HG03342 (cell line): ENCODE measurements around the gene TCERG1L.

ENCODE experiments used
- ATAC-seq: cut with Tn5 transposase; IDR thresholded peaks from one replicate; pipeline ENCODE4 v1.9.1; 2021; ENCODE audit warnings: mild to moderate bottlenecking, moderate library complexity; ENCODE audit not compliant: unreplicated experiment

The TCERG1L gene

DNA sequence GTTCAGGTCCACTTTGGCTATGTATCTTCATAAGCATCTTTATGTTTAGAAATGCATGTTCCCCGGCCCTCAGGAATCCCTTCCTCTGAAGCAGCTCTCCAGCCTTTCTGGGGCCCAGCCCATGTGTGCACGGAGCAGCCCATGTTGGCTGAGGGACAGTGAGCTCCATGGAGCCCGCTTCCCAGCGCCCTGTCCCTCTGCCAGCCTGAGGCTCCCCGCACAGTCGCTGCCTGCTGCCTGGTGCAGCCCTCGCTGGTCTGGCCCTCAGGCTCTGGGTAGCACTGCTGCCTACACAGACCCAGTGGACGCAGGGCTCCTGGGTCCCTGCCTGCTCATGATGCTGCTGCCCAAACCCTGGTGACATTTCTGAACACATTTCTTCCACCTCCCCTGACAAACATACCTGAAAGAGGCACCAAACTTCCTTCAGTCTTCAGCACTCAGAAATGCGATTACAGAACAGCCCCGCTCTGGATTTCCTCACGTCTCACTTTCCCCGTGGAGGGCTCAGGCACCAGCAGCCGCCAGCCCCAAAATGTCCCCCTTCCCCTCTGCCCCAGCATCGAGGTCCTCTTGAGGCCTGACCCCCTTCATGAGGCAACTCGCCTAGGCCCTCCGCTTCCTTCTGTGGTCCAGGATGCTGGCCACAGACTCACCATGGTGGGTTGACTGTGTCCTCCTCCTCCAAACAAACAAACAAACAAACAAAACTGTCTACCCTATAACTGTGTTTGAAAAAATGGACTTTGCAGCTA, 5.0 kb upstream of the TCERG1L start:
- ATAC-seq: no peak

DNA sequence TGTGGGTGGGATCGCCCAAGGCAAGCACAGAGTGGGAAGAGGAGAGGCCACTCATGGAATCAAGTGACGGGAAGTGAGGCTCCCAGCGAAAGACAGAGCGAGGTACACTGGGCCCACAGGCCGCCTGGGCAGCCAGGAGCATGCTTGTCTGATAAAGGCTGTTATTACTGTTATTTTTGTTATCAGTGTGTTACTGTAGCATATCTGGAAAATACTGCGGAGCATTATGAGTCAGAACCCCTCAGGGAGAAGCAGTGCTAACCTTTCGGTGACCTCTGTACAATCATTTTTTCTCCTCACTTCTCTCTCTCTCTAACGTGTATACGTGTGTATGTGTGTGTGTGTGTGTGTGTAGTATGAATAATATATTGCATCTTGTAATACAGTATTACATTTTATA, 3.8 kb upstream of the TCERG1L start:
- ATAC-seq: no peak

DNA sequence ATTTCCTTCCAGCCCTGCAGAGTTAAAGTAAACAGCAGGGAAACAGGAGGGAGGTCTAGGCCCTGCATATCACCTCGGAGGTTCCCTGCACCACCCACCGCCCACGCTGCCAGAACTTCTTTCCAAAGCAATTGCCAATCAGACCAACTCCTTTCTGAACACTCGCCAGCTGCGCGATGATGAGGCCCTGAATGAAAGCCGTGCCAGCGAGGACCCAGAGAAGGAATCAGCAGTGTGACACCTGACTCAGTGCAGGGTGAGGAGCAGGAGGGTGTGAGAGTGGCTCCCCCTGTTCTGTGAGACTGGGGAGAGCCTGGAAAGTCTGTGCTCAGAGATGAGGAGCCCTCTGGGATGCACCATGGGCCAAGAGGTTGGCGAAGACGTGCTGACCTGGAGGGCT, 3.3 kb upstream of the TCERG1L start:
- no peak for ATAC-seq

DNA sequence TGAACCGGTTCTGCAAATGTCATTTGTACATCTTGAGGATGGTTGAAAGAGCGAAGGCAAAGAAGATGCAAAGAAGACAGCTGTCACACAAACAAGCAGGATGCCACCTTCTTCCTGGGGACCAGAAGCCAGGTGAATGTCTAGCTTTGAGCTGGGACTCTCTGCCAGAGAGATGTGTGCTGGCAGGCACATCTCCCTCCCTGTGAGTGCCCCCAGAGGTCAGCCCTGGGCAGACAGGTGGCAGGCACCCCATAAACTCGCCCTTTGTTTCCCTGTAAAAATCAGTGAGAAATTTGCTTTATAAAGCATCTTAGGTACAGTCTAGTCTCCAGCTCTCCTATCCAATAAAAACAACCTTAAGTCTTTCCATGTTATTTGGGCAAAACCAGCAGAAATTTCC, 2.6 kb upstream of the TCERG1L start:
- no peak for ATAC-seq

DNA sequence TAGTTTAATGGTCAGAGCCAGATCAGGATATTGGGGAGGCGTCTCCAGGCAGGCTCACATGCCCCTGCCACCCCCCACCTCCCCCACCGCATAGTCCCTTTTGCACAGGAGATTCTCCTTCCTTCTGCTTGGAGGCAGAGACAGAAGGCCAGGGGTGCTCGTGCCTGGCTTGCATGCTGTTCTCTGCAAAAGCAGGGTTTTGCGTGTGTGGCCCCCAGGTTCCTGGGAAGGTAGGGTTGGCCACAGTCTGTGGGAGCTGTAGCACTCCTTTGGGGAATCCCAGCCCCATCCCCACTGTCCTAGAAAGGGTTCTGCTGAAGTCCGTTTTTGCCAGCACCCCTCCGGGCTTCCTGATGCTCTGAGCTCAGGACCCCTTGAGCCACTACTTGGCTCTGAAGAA, 1.9 kb upstream of the TCERG1L start:
- ATAC-seq: no peak

DNA sequence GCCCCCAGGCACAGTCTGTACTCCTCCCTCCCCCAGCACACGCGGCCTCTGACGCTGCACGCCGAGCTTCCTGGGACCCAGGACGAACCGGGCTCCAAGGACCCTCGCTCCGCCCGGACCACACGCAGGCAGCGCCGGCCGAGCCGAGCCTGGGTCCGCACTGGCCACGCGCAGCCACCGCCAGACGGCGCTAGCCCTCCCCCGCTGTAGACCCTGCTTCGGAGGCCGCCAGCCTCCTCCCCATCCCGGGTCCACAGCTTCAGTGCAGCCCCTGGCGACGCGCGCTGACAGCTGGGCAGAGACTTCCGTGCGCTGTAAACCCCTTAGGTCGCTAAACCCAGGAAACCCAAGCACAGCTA, 936 bp upstream of the TCERG1L start:
- no peak for ATAC-seq

DNA sequence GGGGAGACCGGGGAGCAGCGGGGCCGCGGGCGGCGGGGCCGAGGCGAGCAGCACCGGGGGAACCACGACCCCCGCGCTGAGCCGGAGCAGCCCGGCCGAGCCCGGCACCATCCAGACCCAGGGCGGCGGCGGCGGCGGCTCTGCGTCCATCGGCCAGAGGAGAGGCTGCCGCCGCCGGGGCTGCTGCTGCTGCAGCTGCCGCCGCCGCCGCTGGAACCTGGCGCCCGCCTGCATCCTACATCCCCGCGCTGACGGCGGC, 190 bp downstream of the TCERG1L start:
- ATAC-seq: no peak

DNA sequence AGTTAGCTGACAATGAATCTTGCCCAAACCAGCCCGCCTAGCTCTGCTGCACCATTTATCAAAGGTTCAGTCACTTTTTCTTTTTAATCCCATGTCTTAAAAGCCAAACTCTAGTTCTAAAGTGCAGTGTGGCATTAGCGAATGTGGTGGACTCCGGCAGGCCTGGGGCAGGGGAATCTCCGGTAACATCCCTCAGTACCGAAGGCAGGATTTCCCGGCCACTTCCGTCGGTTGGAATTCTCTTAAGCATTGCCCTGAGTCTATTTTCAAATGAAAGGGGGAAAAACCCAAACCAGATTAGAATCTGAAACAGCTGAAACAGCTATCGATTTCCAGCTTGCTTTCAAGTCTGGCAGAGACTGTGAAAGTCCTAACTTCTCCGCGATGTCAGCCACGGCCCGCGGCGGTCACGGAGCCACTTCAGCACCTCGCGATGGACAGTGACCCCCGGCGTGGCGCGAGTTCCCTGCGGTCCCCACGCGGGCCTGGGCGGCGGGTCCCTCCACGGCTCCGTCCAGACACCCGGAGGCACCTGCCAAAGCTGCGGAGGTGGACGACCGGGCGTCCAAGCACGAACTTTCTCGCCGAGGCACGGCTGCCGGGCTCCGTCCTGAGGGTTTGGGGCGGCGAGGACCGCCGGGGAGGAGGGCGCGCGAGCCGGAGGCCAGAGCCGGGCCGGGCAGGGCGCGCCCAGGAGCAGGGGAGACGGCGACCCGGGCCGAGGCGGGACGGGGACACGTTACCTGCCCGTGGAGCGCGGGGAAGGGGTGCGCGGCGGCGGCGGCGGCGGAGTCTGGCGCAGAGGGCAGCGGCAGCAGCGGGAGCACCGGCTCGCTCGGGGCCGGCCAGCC, 745 bp downstream of the TCERG1L start:
- ATAC-seq: no peak

DNA sequence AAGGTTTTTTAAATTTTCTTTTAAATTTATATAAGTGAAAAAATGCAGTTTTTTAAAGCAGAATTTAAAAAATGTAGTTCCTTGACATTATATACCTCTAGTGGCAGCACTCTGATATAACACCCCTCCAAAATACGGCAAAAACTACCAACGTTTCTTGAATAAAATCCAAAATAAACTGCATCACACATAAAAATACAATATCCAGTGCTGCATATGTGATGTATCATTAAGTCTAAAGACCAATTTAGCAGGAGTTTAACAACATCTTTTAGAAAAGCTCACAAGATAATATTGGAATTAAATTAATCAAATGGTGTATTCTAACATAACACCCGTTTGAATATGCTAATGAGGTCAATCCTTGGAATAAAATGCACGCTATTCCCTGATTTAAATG, 1.4 kb downstream of the TCERG1L start:
- no peak for ATAC-seq

DNA sequence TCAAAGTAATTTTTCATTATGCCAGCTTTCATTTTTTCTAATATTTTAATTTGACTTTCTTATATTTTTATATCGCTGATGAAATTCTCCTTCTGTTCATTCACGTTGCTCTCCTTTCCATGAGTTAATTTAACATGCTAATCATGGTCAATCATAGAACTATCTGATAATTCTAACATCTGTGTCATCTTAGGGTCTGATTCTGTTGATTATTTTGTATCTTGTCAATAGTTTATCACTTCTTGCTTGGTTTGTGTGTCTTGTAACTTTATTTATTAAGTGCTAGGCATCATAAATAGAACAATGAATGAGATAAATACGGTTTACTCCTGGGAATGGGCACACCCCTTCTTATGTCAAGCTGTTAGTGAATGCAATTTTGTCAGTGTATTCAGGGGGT, 11.0 kb downstream of the TCERG1L start:
- ATAC-seq: no peak

DNA sequence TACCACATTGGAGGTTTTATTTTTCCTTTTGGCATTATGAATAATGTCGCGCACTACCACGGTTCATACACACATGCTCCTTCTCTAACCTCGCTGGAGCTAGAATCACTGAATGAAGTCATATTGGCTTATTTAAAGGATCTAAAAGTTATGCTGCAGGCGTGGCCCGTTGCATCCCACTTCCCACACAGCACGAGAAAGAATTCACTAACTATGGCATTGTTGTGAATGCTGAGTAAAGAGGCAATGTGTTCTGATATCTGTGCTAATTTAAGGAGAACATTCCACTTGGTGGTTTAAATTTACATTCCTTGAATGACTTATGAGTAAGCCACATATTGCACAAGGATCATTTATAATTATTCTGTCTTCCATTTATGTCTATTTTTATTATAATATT, 20.7 kb downstream of the TCERG1L start:
- no peak for ATAC-seq

DNA sequence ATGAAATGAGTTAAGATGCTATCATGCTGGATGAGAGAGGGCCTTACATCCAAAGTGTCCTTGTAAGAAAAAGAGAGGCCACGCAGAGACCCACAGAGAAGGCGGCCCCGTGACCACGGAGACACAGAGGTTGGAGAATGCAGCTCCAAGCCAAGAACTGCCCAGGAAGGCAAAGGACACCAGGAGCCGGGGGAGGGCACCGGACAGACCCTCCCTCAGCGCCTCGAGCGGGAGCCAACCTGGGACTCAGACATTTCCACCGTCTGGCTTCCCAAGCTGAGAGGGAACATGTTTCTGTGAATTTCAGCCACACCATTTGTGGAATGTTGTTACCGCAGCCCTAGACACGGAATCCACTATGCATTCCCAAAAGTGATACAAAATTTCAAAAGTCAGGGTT, 22.9 kb downstream of the TCERG1L start:
- ATAC-seq: no peak

DNA sequence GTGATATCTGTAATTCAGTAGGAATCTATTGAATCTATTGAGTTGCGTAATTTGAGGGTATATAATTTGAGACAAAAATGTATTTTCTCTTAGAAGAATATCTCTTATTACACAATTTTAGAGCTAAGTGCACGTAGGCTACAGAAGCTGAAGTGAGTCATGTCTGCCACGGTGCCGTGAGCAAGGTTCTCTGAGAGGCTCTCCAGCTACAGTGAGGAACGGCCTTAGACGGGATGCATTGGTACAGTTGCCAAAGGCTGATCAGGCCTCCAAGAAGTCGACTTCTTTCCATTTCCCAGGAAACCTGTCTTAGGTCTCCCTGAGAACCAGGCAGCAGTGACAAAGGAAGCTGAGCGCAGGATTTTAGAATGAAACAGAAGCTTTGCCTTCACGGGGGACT, 28.6 kb downstream of the TCERG1L start:
- no peak for ATAC-seq

DNA sequence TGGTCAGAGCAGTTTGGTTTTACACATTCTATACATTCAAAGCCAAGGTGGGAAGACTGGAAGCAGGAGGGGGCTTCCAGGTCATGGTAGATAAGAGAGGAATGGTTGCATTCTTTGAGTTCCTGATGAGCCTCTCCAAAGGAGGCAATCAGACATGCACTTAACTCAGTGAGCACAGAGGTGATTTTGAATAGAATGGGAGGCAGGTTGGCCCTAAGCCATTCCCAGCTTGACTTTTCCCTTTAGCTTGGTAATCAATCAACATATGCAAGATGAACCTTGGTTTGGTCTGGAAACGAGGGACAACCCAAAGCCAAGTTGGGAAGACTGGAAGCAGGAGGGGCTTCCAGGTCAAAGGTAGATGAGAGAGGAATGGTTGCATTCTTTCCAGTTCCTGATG, 31.4 kb downstream of the TCERG1L start:
- no peak for ATAC-seq

DNA sequence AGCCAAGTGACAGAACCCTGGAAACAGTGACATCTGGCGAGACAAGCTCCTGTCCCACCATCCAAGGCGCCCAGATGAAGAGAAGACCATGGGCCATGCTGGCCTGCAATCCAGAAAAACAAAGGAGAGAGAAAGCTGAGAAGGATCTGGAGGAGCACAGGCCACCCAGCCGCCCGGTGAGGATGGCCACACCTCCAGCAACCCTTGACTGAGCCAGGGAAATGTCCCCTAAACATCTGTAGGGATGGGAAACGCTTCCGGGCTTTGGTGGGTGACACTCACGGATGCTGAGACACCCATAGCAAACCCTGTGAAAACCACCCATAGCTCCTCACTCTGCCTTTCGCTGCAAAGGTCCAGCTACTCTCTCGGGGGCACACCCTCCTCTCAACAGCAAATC, 32.0 kb downstream of the TCERG1L start:
- no peak for ATAC-seq

DNA sequence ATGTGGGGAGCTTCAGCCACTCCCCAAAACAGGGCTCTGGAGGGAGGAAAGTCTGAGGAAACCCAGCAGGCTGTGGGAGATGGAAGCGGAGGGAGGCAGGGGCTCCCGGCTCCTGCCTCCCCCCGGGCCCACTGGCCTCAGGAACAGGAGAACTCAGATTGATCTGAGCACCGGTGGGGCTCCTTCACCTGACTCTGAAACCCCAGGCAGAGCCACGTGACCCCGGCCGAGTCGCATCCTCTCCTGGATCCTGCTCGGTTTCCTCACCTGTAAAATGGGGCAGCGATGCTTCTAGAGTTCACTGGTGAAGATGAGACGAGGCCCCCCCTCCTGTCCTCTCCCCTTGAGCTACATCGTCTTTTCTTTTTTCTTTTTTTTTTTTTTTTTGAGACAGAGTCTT, 33.6 kb downstream of the TCERG1L start:
- no peak for ATAC-seq

DNA sequence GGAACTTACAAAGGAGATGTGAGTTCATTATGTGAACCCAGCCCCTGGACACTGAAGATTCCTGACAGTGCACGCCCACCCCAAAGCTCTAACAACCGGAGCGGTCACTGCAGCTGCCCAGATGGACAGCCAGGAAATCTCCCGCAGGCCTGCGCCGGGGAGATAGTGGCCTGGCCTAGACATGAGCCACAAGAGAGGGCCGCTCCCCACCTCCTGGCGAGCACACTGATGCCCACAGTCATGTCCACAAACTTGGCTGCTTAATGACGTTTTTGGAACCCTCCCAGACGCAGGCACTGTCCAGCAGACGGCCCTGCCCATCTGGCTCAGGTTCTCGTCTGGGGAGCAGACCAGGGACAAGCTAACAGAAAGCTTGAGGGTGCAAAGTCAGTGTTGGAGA, 34.2 kb downstream of the TCERG1L start:
- ATAC-seq: no peak

DNA sequence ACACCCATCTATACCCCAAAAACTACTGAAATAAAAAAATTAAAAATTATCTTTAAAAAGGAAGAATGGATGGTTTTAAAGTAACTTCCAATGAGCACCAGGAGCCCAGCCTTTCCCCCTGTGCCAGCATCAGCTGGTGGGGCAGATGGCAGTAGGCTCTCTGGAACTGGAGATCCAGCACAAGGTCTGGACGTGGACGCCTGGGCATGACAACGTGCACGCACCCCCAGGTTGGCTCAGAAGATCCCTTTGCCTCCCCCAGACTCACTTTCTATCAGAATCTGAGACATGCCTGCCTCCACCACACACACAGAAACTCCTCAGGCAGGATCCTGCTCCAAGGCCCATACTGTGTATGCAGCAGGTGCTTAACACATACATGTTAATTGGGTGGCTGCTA, 35.8 kb downstream of the TCERG1L start:
- ATAC-seq: no peak

DNA sequence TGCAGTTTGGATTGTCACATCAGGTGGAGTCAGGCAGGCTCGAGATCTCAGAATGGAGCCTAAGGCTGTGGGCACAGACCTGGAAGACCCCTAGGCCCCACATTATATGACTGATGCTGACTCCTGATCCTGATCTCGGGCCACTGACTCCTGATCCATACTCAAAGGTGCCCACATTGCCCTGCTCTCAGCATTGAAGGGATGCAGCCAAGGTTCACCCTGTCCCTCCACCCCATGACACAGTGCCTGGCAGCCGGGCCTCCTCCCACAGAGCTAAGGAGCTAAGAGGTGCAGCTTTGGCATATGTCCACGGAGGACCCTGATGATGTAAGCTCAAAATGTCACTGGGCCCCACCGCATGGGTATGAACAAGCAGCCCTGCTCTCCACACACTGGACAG, 36.6 kb downstream of the TCERG1L start:
- ATAC-seq: no peak

DNA sequence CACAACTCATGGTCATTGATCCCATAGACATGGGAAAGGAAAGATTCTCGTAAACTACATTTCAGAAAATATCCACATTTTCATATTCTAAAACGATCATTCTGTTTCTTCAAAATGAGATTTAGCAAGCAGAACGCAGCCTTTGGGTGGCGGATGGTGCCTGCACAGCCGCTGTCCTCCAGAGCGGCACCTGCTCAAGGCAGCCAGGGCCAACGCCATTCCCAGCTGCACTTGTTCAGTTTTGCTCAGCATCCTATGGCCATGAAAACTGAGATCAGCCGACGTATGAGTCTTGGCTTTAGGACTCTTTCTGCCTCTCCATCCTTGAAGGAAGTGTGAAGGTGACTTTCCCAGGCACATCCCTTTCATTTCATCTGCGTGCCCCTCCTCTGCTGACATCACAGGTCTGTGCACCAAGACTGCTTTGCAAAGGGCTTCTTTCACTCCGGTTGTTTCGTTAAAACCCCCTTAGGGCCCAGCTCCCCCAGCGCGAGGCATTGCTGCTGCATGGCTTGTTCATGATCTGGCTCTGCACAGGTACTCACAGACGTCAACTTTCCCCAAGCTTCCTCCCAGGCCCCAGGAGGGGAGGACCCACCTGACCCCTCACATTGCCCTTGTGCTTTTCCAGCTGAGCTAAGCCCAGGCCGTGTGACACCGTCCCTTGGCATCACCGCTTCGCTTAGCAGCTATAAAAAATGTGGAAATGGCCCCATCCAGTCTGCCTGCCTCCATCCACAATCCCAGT, 37.2 kb downstream of the TCERG1L start:
- no peak for ATAC-seq

DNA sequence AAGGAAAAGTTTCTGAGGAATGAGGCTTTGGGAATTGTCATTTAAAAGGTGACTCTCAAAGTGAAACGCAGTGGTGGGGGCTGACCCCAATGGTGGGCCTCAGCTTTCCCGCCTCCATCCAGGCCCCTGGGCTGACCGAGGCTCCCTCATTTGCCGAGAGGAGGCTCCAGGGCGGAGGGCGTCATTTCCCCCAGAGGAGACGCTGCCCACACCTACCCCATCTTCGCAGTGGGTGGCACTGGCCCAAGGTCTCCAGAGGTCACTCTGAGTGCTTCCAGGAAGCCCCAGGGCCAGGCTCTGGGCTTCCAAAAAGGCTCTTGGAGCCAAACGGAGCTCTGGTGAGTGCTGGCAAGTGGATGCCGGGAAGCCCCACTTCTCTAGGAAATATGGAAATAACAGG, 38.0 kb downstream of the TCERG1L start:
- no peak for ATAC-seq

DNA sequence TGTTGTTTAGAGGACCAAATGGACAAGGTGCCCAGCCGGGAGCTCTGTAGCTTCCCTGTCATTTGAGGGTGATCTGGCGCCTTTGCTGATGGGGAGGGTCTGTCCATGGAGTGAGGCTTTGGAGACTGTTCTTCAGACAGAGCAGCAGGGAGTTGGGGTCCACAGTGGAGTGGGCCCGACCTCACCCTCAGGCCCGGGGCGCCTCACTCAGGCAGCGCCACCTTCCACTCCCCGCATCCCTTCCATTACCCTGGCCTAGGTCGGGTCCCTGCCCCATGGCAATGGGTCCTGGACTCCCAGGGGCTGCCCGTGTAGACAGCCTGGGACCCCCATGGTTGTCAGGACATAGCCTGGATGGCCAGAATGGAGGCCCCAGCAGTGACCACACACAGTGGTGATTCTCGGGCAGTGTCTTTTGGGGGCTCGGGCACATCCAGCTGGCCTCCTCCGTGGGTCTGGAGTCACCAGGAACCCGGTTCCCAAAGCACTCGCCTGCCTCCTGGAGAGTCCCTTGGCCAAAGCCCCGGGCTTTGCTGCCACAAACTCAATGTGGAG, 38.5 kb downstream of the TCERG1L start:
- ATAC-seq: no peak
